Esophagus squamous epithelium (tissue), 5 donors: ENCODE data around the gene CAMK1G. TPM values are rescaled to one million over a fixed set of nuclear protein-coding genes. Genes with fewer than 3 reads are reported as not detected.

Experiments used
- DNase-seq: peaks from one replicate; lab custom pipeline; 2025; lab: John Stamatoyannopoulos, UW
- H3K27ac ChIP-seq, 4 donors: fragments of 200-600 bp; sonication (generic); one replicate each; pipeline ENCODE4 v1.5.1; 2016 to 2019; ENCODE audit warnings: mild to moderate bottlenecking in 1 of 4
- H3K27me3 ChIP-seq, 4 donors: fragments of 200-600 bp; sonication (generic); 1 replicate in 3 of 4; 2 replicates in 1 of 4; pipeline versions ENCODE4 v1.5.1 to v1.6.0; 2017 to 2021; ENCODE audit warnings: antibody characterized with exemption in 1 of 4
- H3K36me3 ChIP-seq, 3 donors: fragments of 200-600 bp; sonication (generic); one replicate each; pipeline ENCODE4 v1.5.1; 2016 to 2019
- H3K4me1 ChIP-seq, 3 donors: fragments of 200-600 bp; sonication (generic); one replicate each; pipeline ENCODE4 v1.5.1; 2017 to 2019
- H3K4me3 ChIP-seq, 4 donors: fragments of 200-600 bp; sonication (generic); 1 replicate in 3 of 4; 2 replicates in 1 of 4; pipeline ENCODE4 v1.5.1; 2016 to 2019; ENCODE audit warnings: mild to moderate bottlenecking in 2 of 4, moderate library complexity in 1 of 4
- H3K9me3 ChIP-seq, 3 donors: fragments of 200-600 bp; sonication (generic); one replicate each; pipeline ENCODE4 v1.5.1; 2016 to 2019
- POLR2A ChIP-seq, 4 donors: fragments of 450-650 bp; IDR thresholded peaks; one replicate each; pipeline ENCODE4 v1.6.1; 2017; ENCODE audit warnings: antibody characterized with exemption in 4 of 4, mild to moderate bottlenecking in 4 of 4, moderate library complexity in 3 of 4
- WGBS, 2 donors: methylation state at CpG; one replicate each; pipeline ENCODE4 v1.1.5; 2018; 5-methylcytosine and 5-hydroxymethylcytosine counted together
- intact Hi-C: fragments of 100-400 bp; cut with DNase I; formaldehyde crosslinking; loops from one replicate; pipeline ENCODE4 v1.15.0; 2022
- total RNA-seq, 4 donors: library from RNA; depleted of rRNA; stranded (reverse); fragments of >200 nt; gene quantifications; one replicate each; pipeline ENCODE4 v1.1.0, GENCODE V29; 2016
- TF ChIP-seq, protein P1 (sequence below), 6 experiments: fragments of 450-650 bp in 4 of 6; fragments of 200-600 bp in 2 of 6; sonication (generic) in 2 of 6; IDR thresholded peaks; one replicate each; pipeline ENCODE4 v1.5.1; 2016 to 2019; ENCODE audit warnings: antibody characterized with exemption in 6 of 6, mild to moderate bottlenecking in 4 of 6, moderate library complexity in 4 of 6
- donor health status: DM: yes; HTN: yes; CAD: no.

The CAMK1G gene
- total RNA-seq, 4 donors from 2014 or later = 0.19 TPM; not detected in 3

- no peaks in the 10 kb centered on the region for H3K9me3 ChIP-seq
- 81 to 82% methylated on average over 9 of the region's 9 CpGs for WGBS, 2 donors
- H3K27me3 ChIP-seq = no peaks in the 10 kb centered on the region
- H3K27ac ChIP-seq = no peak overlapping the region
- intact Hi-C loops = no loop called here
- no peak for DNase-seq
- H3K4me3 ChIP-seq = no peak overlapping the region
- TF ChIP-seq POLR2A (IDR thresholded peaks at IDR 0.05) = no peak
- TF ChIP-seq, protein P1, sequence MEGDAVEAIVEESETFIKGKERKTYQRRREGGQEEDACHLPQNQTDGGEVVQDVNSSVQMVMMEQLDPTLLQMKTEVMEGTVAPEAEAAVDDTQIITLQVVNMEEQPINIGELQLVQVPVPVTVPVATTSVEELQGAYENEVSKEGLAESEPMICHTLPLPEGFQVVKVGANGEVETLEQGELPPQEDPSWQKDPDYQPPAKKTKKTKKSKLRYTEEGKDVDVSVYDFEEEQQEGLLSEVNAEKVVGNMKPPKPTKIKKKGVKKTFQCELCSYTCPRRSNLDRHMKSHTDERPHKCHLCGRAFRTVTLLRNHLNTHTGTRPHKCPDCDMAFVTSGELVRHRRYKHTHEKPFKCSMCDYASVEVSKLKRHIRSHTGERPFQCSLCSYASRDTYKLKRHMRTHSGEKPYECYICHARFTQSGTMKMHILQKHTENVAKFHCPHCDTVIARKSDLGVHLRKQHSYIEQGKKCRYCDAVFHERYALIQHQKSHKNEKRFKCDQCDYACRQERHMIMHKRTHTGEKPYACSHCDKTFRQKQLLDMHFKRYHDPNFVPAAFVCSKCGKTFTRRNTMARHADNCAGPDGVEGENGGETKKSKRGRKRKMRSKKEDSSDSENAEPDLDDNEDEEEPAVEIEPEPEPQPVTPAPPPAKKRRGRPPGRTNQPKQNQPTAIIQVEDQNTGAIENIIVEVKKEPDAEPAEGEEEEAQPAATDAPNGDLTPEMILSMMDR (IDR thresholded peaks at IDR 0.05) = no peak
- peaks cover 0 to 3% (median 0%) of the 10 kb centered on the region in 3 donors for H3K36me3 ChIP-seq
- peaks cover 0 to 13% (median 3%) of the 10 kb centered on the region in 3 donors for H3K4me1 ChIP-seq
Observed at GRCh38 chr1:209609041-209609790, 25.7 kb downstream of the CAMK1G start.

GRCh38 chr1:209609791-209610630, 26.5 kb downstream of the CAMK1G start:
- TF ChIP-seq, protein P1 (IDR thresholded peaks at IDR 0.05) = no peak
- no peak for TF ChIP-seq POLR2A (IDR thresholded peaks at IDR 0.05)
- WGBS, 2 donors = 79 to 80% methylated on average over 8 of the region's 8 CpGs
- intact Hi-C loops = no loop called here
- peaks cover 0 to 11% (median 0%) of the 10 kb centered on the region in 3 donors for H3K36me3 ChIP-seq
- no peak overlapping the region for H3K27ac ChIP-seq
- H3K4me3 ChIP-seq = no peak overlapping the region
- no peak for DNase-seq
- H3K27me3 ChIP-seq = no peaks in the 10 kb centered on the region
- peaks cover 0 to 13% (median 3%) of the 10 kb centered on the region in 3 donors for H3K4me1 ChIP-seq
- H3K9me3 ChIP-seq = no peaks in the 10 kb centered on the region

DNA sequence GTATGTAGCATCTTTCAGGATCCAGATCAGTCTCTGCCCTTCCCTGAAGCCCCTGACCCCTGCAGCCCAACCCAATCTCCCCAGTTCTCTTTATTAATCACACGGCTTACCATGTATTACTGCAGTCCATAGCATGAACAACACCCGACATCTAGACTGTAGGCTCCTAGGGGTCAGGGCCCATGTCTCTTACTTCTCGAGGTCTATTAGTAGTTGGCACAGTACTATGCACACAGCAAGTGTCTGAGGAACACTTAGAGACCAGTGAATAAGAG, 27.1 kb downstream of the CAMK1G start:
- Histone ChIP-seq H3K4me1 (peaks cover 0 to 13% (median 3%) of the 10 kb centered on the region in 3 donors), H3K36me3 (peaks cover 0 to 17% (median 0%) of the 10 kb centered on the region in 3 donors), H3K9me3 (no peaks in the 10 kb centered on the region), H3K27ac (no peak overlapping the region), H3K27me3 (no peaks in the 10 kb centered on the region), H3K4me3 (no peak overlapping the region)
- 77 to 85% methylated on average over 3 of the region's 3 CpGs for WGBS, 2 donors
- no peak for TF ChIP-seq POLR2A (IDR thresholded peaks at IDR 0.05)
- TF ChIP-seq, protein P1 (IDR thresholded peaks at IDR 0.05) = no peak
- no peak for DNase-seq
- intact Hi-C loops = no loop called here

GRCh38 chr1:209611771-209612570, 28.5 kb downstream of the CAMK1G start:
- WGBS, 2 donors = 87 to 94% methylated on average over 2 to 10 of the region's 13 CpGs
- no peak for DNase-seq
- TF ChIP-seq, protein P1 (IDR thresholded peaks at IDR 0.05) = no peak
- no peak for TF ChIP-seq POLR2A (IDR thresholded peaks at IDR 0.05)
- Histone ChIP-seq H3K9me3 (no peaks in the 10 kb centered on the region), H3K27me3 (no peaks in the 10 kb centered on the region), H3K36me3 (peaks cover 0 to 29% (median 0%) of the 10 kb centered on the region in 3 donors), H3K27ac (no peak overlapping the region), H3K4me3 (no peak overlapping the region), H3K4me1 (peaks cover 0 to 11% (median 3%) of the 10 kb centered on the region in 3 donors)
- intact Hi-C loops = no loop called here
